GM12875 (cell line): ENCODE measurements around the gene GLT6D1.

Source experiments
- H3K4me3 ChIP-seq: one replicate; pipeline ENCODE4 v1.5.1; 2011; ENCODE audit warnings: low read depth, low read length, control low read depth
- CTCF ChIP-seq: IDR thresholded peaks from 2 replicates; pipeline ENCODE4 v1.5.1; 2011; ENCODE audit warnings: low read depth, mild to moderate bottlenecking, control low read depth, inconsistent platforms, low read length, moderate library complexity, borderline replicate concordance; ENCODE audit not compliant: insufficient read depth

Gene GLT6D1

GRCh38 chr9:135584371-135584770 is 55.0 kb downstream of the GLT6D1 start:
- TF ChIP-seq CTCF: no peak
- H3K4me3 ChIP-seq: no peak overlapping the region

DNA sequence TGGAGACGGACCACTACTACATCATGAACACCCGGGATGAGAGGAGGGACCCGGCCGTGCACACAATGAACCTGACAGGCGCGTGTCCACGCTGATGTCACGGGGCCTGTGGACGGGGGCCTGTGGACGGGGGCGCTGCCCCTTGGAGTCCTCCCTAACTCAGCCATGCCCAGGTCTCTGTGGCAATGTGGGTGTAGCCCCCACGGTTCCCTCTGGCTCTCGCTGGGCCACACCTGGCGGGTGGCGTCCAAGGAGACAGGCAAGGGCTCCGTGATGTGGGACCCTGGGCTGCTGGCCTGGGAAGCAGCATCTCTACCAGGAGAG is 55.7 kb downstream of the GLT6D1 start:
- H3K4me3 ChIP-seq: no peak overlapping the region
- no peak for TF ChIP-seq CTCF

DNA sequence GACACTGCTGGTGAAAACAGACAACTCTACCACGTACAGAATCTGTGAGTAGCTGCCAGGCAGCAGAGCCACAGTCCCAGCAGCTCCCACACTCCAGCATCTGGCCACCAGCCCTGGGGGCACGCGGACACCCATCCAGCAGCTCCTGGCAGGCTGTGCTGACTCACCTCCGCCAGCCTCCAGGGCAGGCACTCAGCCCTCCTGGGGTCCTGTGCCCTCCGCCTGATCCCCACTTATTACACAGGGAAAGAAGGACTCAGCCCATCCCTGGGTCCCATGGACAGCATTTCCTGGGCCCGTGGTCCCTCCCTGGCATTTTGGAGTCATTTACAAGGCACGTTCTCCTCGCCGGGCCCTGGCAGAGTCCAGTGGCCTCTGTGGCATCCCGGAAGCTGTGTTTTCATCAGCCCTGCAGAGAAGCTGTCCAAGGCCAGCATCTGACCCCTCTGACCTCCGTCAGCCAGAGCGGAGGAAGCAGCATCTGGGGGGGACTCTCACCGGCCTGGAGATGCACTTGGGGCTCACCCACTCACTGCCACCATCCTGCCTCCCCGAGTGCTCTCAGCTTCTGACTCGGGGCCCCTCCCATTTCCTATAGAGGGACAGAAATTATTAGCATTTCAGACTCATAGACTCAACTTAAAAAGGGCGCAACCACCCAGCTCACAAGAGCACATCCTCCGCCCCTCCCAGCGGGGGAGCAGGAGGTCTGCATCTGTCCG is 56.2 kb downstream of the GLT6D1 start:
- H3K4me3 ChIP-seq: no peak overlapping the region
- TF ChIP-seq CTCF: no peak

GRCh38 chr9:135582541-135582940 is 56.8 kb downstream of the GLT6D1 start:
- no peak overlapping the region for H3K4me3 ChIP-seq
- no peak for TF ChIP-seq CTCF

- H3K4me3 ChIP-seq: no peak overlapping the region
- no peak for TF ChIP-seq CTCF
These were observed 57.5 kb downstream of the GLT6D1 start for GRCh38 chr9:135581636-135582426.

DNA sequence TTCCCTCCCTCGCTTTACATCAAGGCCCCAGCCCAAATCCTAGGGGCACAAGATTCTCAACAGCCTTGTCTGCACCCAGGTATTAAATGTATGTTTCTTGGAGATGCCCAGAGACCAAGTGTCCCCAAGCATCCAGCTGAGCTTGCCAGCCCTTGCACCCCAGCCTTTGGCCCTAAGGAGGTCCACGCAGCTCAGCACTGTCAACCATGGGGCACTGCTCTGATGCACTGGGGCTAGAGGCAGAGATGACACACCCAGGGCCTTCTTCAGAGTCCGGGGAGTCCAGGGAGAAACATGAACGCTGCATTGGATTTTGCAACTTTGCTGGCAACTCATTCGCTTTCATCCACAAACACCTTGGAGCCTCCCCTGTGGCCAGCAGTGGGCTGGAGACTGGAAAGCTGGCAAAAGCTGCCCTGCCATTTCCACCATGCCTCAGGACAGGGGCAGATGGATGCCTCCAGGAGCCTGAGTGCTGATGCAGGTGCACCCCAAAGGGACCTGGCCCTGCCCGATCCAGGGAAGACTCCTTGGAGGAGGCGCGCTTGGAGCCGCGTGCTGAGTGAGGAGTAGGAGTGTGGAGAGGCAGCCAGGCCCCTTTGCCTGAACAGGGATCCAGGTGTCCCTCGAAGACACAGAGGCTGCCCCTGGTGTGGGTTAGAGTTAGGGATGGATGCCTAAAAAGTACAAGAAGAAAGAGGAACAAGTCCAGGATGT is 58.5 kb downstream of the GLT6D1 start:
- H3K4me3 ChIP-seq: no peak overlapping the region
- no peak for TF ChIP-seq CTCF
